MM.1S (cell line): ENCODE measurements around the gene BAAT.

Experiments
- DNase-seq: peaks from one replicate; pipeline ENCODE4 v3.0.0-alpha.2; 2015
- H2AFZ ChIP-seq: fragments of 300-600 bp; sonication (generic); 2 replicates; pipeline ENCODE4 v1.6.0; 2016; ENCODE audit warnings: antibody characterized with exemption, low read length
- H3F3A ChIP-seq: fragments of 300-600 bp; sonication (generic); 2 replicates; pipeline ENCODE4 v1.6.1; 2016; ENCODE audit warnings: mild to moderate bottlenecking, antibody characterized with exemption, low read length, moderate library complexity, mixed read lengths; ENCODE audit not compliant: insufficient read depth
- H3K27ac ChIP-seq: fragments of 300-600 bp; sonication (generic); 2 replicates; pipeline ENCODE4 v1.5.1; 2016; ENCODE audit warnings: mild to moderate bottlenecking, low read length
- H3K27me3 ChIP-seq: fragments of 300-600 bp; sonication (generic); replicated peaks from 2 replicates; pipeline ENCODE4 v1.6.0; 2016; ENCODE audit warnings: low read length; ENCODE audit not compliant: insufficient read depth
- H3K36me3 ChIP-seq: fragments of 300-600 bp; sonication (generic); replicated peaks from 2 replicates; pipeline ENCODE4 v1.6.1; 2016; ENCODE audit warnings: mild to moderate bottlenecking, low read length, mixed read lengths; ENCODE audit not compliant: insufficient read depth
- H3K4me1 ChIP-seq: fragments of 300-600 bp; sonication (generic); 2 replicates; pipeline ENCODE4 v1.6.1; 2016; ENCODE audit warnings: low read length, mixed read lengths
- H3K4me2 ChIP-seq: fragments of 300-600 bp; sonication (generic); 2 replicates; pipeline ENCODE4 v1.6.0; 2016; ENCODE audit warnings: low read depth, low read length
- H3K4me3 ChIP-seq: fragments of 300-600 bp; sonication (generic); 2 replicates; pipeline ENCODE4 v1.5.1; 2016; ENCODE audit warnings: low read length, mixed read lengths
- H3K79me2 ChIP-seq: fragments of 300-600 bp; sonication (generic); 2 replicates; pipeline ENCODE4 v1.6.1; 2016; ENCODE audit warnings: mixed run types, low read length, mixed read lengths
- H3K9ac ChIP-seq: fragments of 300-600 bp; sonication (generic); 2 replicates; pipeline ENCODE4 v1.6.1; 2016; ENCODE audit warnings: low read length, mixed read lengths
- H3K9me2 ChIP-seq: fragments of 300-600 bp; sonication (generic); replicated peaks from 2 replicates; pipeline ENCODE4 v1.6.1; 2016; ENCODE audit warnings: mild to moderate bottlenecking, low read length, mixed read lengths; ENCODE audit not compliant: insufficient read depth
- H3K9me3 ChIP-seq: fragments of 300-600 bp; sonication (generic); replicated peaks from 2 replicates; pipeline ENCODE4 v1.6.1; 2016; ENCODE audit warnings: mild to moderate bottlenecking, low read length, mixed read lengths; ENCODE audit not compliant: insufficient read depth
- H4K20me1 ChIP-seq: fragments of 300-600 bp; sonication (generic); 2 replicates; pipeline ENCODE4 v1.6.1; 2016; ENCODE audit warnings: mild to moderate bottlenecking, low read length, moderate library complexity, mixed read lengths; ENCODE audit not compliant: insufficient read depth
- EZH2 ChIP-seq: fragments of 300-600 bp; sonication (generic); optimal IDR thresholded peaks from 2 replicates; pipeline ENCODE3; 2017; ENCODE audit warnings: low read depth, mild to moderate bottlenecking, antibody characterized with exemption, low read length, mixed read lengths
- EZH2phosphoT487 ChIP-seq: fragments of 300-600 bp; sonication (generic); IDR thresholded peaks from 2 replicates; pipeline ENCODE4 v1.6.1; 2018; ENCODE audit warnings: antibody characterized with exemption, low read length
- TF ChIP-seq, protein P1 (sequence below): fragments of 300-600 bp; sonication (generic); IDR thresholded peaks from 2 replicates; pipeline ENCODE4 v1.5.1; 2016; ENCODE audit warnings: antibody characterized with exemption, low read length, mixed read lengths

The BAAT gene

DNA sequence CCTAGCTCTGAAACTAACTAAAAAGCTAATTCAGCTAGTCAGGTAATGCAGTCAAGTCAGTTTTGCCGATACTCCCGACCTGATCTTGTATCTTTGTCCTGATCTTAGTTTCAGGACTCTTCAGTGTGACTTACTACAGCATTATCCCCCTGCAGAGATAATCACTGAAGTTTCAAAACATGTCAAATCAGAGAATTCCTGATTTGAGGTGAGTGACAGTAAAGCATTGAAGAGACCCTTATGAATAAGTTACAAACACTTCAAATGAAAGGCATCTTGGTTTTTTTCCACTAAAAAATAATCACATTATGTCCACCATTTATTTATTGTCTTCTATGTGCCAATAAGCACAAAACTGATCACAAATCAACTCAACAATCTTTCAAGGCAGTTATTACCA is 47.6 kb downstream of the BAAT start:
- no peaks in the 10 kb centered on the region for H4K20me1 ChIP-seq
- H3F3A ChIP-seq: no peaks in the 10 kb centered on the region
- no peaks in the 10 kb centered on the region for H3K36me3 ChIP-seq
- no peaks in the 10 kb centered on the region for H3K9me2 ChIP-seq
- no peaks in the 10 kb centered on the region for H3K27me3 ChIP-seq
- no peak for DNase-seq
- H3K9ac ChIP-seq: no peak overlapping the region
- H3K79me2 ChIP-seq: no peaks in the 10 kb centered on the region
- no peak overlapping the region for H3K4me2 ChIP-seq
- no peaks in the 10 kb centered on the region for H3K4me1 ChIP-seq
- H3K27ac ChIP-seq: no peak overlapping the region
- H2AFZ ChIP-seq: no peak overlapping the region
- TF ChIP-seq, protein P1, sequence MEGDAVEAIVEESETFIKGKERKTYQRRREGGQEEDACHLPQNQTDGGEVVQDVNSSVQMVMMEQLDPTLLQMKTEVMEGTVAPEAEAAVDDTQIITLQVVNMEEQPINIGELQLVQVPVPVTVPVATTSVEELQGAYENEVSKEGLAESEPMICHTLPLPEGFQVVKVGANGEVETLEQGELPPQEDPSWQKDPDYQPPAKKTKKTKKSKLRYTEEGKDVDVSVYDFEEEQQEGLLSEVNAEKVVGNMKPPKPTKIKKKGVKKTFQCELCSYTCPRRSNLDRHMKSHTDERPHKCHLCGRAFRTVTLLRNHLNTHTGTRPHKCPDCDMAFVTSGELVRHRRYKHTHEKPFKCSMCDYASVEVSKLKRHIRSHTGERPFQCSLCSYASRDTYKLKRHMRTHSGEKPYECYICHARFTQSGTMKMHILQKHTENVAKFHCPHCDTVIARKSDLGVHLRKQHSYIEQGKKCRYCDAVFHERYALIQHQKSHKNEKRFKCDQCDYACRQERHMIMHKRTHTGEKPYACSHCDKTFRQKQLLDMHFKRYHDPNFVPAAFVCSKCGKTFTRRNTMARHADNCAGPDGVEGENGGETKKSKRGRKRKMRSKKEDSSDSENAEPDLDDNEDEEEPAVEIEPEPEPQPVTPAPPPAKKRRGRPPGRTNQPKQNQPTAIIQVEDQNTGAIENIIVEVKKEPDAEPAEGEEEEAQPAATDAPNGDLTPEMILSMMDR: no peak
- TF ChIP-seq EZH2phosphoT487: no peak
- no peak for TF ChIP-seq EZH2
- H3K4me3 ChIP-seq: no peak overlapping the region
- H3K9me3 ChIP-seq: no peaks in the 10 kb centered on the region

DNA sequence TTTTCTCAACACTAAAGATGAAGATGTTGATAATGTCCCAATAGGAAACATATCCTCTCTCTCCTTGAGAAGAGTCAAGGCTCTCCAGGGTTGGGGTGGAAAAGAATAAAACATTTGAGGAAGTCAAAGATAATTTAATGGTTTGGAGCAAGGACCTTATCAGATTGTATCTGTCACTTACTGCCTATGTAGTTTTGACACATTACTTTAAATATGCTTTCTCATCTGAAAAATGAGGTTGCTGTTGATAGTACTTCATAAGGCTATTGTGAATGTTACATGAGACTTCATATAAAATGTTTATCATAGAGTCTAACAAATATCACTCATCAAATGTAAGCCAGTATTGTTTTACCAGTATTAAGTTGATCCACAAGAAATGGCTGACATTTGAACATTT is 48.7 kb downstream of the BAAT start:
- TF ChIP-seq, protein P1: no peak
- TF ChIP-seq EZH2phosphoT487 (no peak), EZH2 (no peak)
- Histone ChIP-seq H3K4me1 (no peaks in the 10 kb centered on the region), H4K20me1 (no peaks in the 10 kb centered on the region), H3K79me2 (no peaks in the 10 kb centered on the region), H3K9me3 (no peaks in the 10 kb centered on the region), H3K4me3 (no peak overlapping the region), H3K4me2 (no peak overlapping the region), H2AFZ (no peak overlapping the region), H3K9me2 (no peaks in the 10 kb centered on the region), H3F3A (no peaks in the 10 kb centered on the region), H3K27me3 (no peaks in the 10 kb centered on the region), H3K36me3 (no peaks in the 10 kb centered on the region), H3K9ac (no peak overlapping the region), H3K27ac (no peak overlapping the region)
- DNase-seq: no peak

DNA sequence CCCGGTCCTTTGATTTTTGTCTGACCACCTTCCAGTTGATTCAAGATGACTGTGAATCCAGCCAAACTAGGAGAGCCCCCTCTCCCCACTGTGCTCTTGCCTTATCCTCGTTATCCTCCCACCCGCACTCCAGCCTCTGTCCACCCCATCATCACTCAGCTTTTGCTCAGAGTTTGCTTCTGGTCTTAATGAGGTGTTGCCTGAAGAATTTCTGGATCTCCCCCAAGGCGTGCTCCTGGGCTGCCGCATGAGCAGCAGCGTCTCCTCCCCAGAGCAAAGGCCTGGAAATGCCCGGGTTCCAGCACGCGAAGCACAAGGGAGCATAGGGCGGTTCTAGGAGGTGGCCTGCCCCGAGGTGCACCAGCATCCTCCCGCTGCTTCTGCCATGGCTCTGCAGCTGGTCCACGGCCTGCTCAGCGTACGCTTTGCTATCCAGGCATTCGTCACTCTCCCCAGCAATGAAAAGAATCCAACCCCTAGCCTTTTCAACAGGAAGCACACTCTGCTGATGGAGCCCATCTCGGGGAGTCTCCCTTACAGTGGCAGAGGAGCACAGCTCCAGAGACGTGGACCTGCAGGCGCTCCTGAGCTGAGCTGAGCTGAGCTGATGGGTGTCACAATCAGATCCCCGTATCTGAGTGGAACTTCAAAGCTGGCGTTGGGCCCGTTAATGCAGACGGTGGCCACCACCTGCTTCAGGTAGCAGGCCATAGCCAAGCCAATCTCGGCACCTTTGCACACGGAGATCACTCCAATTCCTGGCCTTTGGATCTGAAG is 50.7 kb downstream of the BAAT start:
- H4K20me1 ChIP-seq: no peaks in the 10 kb centered on the region
- no peak overlapping the region for H3K4me3 ChIP-seq
- H3K9me2 ChIP-seq: no peaks in the 10 kb centered on the region
- no peak overlapping the region for H3K27ac ChIP-seq
- no peak overlapping the region for H3K9ac ChIP-seq
- no peak overlapping the region for H2AFZ ChIP-seq
- DNase-seq: no peak
- no peak overlapping the region for H3K4me2 ChIP-seq
- TF ChIP-seq, protein P1: no peak
- TF ChIP-seq EZH2phosphoT487 (no peak), EZH2 (no peak)
- H3K79me2 ChIP-seq: no peaks in the 10 kb centered on the region
- H3K9me3 ChIP-seq: no peaks in the 10 kb centered on the region
- no peaks in the 10 kb centered on the region for H3F3A ChIP-seq
- no peaks in the 10 kb centered on the region for H3K27me3 ChIP-seq
- H3K36me3 ChIP-seq: no peaks in the 10 kb centered on the region
- H3K4me1 ChIP-seq: no peaks in the 10 kb centered on the region
